ENCODE results near the gene FRG2C. TPM values are rescaled to one million over a fixed set of nuclear protein-coding genes. Genes with fewer than 3 reads are reported as not detected.

Gene FRG2C
- not detected in 2 replicates for total RNA-seq

GRCh38 chr3:75664028-75664427 is at the start of gene FRG2C:
Gene FRG2C (plus strand): TSS chr3:75664328. CDS start chr3:75664380, 52 bp downstream.

Other genes with a start within 250 kb of the FRG2C start
- 5.3 and 10.7 TPM in 2 replicates for gene ZNF717, start 121.2 kb downstream of the FRG2C start, total RNA-seq

All from epithelial cell of alveolus of lung (primary cell).